ENCODE measurements around the gene UBASH3B.

Gene UBASH3B

GRCh38 chr11:122758339-122758738 lies 102.8 kb downstream of the UBASH3B start:
- no peak for DNase-seq

- no peak for DNase-seq
Measured at GRCh38 chr11:122758974-122759373, 103.5 kb downstream of the UBASH3B start.

GRCh38 chr11:122763108-122763507 lies 107.6 kb downstream of the UBASH3B start:
- DNase-seq: no peak

- DNase-seq: no peak
Measured at GRCh38 chr11:122764371-122765090, 109.0 kb downstream of the UBASH3B start.

GRCh38 chr11:122765487-122766131 lies 110.1 kb downstream of the UBASH3B start:
- DNase-seq: no peak

- no peak for DNase-seq
Measured at GRCh38 chr11:122769126-122769780, 113.7 kb downstream of the UBASH3B start.

GRCh38 chr11:122772945-122773344 lies 117.4 kb downstream of the UBASH3B start:
- no peak for DNase-seq

- DNase-seq: no peak
Measured at GRCh38 chr11:122773781-122774266, 118.3 kb downstream of the UBASH3B start.

GRCh38 chr11:122775675-122776271 lies 120.3 kb downstream of the UBASH3B start:
- no peak for DNase-seq

GRCh38 chr11:122776546-122776945 lies 121.0 kb downstream of the UBASH3B start:
- DNase-seq: no peak

GRCh38 chr11:122777343-122777742 lies 121.8 kb downstream of the UBASH3B start:
- DNase-seq: no peak

- DNase-seq: no peak
Measured at GRCh38 chr11:122778148-122778547, 122.6 kb downstream of the UBASH3B start.

- no peak for DNase-seq
Measured at GRCh38 chr11:122779047-122779629, 123.6 kb downstream of the UBASH3B start.

- DNase-seq: no peak
Measured at GRCh38 chr11:122780296-122780949, 124.9 kb downstream of the UBASH3B start.

- peak; percentile 61 for DNase-seq
Measured at GRCh38 chr11:122781378-122782195, 126.1 kb downstream of the UBASH3B start.

- no peak for DNase-seq
Measured at GRCh38 chr11:122782222-122782621, 126.7 kb downstream of the UBASH3B start.

GRCh38 chr11:122784325-122784955 lies 128.9 kb downstream of the UBASH3B start:
- DNase-seq: no peak

GRCh38 chr11:122785031-122785541 lies 129.6 kb downstream of the UBASH3B start:
- DNase-seq: no peak

GRCh38 chr11:122786896-122787295 lies 131.4 kb downstream of the UBASH3B start:
- DNase-seq: no peak

- DNase-seq: no peak
Measured at GRCh38 chr11:122788781-122789535, 133.4 kb downstream of the UBASH3B start.

Data from stimulated activated naive CD4-positive, alpha-beta T cell treated with Interleukin-2 at 50 U/mL for 16 hours (primary cell).